ENCODE data around the gene NAGS.

DNA sequence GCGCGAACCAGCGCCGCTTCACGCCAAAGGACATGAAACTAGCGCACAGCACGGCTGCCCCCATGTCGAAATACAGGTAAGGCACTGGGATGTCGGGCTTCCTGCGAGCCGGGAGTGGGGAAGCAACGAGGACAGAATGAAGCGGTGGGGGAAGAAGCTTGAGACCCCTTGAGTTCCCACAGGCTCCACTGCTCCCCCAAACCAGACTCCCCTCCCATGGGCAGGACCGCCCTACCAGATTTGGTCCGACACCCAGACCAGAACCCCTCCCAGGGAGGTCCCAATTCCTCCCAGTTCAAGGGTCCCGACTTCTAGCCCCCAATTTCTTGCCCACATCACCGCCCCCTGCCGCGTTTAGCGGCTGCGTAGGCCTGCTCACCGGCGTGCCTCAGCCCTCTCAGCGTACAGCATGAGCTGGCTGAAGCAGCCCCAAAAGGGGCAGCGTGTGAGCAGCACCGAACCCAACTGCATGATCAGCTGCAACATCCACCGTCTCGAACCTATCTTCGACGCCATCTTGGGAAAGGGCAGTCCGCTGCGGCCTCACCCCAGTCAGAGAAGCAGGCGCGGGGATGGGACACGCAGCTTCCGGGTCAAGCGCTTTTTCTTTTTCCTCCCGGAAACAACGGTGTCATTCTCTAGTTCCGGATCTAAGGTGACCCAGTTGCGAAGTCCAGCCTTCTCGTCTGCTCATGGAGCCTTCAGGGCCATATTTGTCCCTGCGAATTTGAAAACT lies 10.2 kb downstream of the NAGS start, which contains the start of gene TMEM101:
- TF ChIP-seq, protein P1, sequence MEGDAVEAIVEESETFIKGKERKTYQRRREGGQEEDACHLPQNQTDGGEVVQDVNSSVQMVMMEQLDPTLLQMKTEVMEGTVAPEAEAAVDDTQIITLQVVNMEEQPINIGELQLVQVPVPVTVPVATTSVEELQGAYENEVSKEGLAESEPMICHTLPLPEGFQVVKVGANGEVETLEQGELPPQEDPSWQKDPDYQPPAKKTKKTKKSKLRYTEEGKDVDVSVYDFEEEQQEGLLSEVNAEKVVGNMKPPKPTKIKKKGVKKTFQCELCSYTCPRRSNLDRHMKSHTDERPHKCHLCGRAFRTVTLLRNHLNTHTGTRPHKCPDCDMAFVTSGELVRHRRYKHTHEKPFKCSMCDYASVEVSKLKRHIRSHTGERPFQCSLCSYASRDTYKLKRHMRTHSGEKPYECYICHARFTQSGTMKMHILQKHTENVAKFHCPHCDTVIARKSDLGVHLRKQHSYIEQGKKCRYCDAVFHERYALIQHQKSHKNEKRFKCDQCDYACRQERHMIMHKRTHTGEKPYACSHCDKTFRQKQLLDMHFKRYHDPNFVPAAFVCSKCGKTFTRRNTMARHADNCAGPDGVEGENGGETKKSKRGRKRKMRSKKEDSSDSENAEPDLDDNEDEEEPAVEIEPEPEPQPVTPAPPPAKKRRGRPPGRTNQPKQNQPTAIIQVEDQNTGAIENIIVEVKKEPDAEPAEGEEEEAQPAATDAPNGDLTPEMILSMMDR (IDR thresholded peaks at IDR 0.05; ENCODE audit: borderline replicate concordance, extremely low read depth, low read length, poor library complexity, severe bottlenecking), result no peak
- TF ChIP-seq EZH2 (IDR thresholded peaks at IDR 0.05; ENCODE audit: borderline replicate concordance, low read depth, low read length, severe bottlenecking), result no peak
